DMS 273 (cell line): ENCODE measurements around the gene VWA5B2.
A peak's percentile ranks its signal among the peaks of the same experiment; 100 is the strongest.

Experiments used
- DNase-seq: peaks from one replicate; lab custom pipeline; 2025; ENCODE audit not compliant: unreplicated experiment; lab: John Stamatoyannopoulos, UW

The VWA5B2 gene

DNA sequence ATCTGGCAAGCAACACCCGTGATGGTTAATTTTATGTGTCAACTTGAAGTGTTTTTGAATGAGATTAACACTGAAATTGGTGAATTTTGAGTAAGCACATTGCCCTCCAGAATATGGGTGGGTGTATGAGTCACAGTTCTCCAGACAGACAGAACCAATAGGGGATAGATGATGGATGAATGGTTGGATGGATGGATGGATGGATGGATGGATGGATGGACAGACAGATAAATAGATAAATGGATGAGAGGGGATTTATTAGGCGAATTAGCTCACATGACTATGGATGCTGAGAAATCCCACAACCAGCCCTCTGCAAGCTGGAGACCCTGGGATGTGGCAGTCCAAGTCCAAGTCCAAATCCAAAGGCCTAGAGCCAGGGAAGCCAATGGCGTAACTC is 5.4 kb upstream of the VWA5B2 start:
- DNase-seq: no peak

DNA sequence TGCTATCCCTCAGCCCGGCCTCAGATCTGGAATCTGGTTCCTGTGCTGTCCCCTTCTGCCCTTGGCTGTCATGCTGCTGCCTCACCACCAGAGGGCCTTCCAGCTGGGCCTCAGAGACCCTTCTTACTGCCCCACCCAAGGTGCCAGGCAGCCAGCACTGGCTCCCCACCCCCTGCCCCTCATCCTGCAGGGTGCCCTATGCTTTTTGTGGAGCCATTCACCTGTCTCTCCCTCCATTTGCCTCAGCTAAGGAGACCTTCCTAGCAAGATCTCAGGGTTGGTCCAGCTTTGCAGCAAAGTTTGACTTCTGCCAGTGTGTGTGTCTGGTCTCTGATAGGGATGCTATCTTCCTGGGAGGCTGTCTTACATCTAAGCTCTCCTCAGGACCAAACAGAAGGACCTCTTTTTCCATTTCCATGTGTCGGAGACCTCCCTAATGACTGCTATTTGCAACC is 1.9 kb upstream of the VWA5B2 start:
- DNase-seq: peak; percentile 78

DNA sequence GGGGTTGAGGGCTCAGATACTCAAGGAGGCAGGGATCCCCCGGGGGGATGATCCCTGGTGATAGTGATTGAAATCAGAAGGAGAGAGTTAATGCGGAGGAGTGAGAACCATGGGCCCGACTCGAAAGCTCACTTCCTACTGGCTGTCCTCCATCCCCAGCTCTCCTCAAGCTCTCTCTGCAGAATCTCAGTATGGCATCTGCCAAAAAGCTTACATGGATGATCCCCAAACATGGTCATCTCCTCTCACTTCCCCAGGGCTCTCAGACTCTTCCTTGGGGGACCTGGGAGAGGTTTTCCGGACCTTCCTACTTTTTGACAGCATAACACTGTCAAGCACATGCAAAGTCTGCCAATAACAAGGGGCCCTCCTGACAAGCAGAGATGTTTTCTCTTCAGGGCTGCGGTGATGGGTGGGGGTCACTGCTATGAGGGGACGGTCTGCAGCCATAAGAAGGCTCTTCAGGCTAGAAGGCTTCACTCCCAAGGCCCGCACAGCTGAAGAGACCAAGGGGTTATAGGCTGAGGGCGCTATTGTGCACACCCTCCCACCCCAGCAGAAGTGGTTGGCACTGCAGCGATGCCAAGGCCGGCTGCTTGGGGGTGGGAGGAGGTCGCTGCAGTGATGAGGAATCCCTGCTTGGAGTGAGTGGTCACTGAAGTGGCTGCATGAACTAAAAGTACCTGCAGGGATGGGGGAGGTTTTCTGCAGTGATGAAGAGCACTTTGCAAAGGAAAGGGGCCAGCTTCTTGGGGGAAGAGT is 828 bp upstream of the VWA5B2 start:
- DNase-seq: no peak

DNA sequence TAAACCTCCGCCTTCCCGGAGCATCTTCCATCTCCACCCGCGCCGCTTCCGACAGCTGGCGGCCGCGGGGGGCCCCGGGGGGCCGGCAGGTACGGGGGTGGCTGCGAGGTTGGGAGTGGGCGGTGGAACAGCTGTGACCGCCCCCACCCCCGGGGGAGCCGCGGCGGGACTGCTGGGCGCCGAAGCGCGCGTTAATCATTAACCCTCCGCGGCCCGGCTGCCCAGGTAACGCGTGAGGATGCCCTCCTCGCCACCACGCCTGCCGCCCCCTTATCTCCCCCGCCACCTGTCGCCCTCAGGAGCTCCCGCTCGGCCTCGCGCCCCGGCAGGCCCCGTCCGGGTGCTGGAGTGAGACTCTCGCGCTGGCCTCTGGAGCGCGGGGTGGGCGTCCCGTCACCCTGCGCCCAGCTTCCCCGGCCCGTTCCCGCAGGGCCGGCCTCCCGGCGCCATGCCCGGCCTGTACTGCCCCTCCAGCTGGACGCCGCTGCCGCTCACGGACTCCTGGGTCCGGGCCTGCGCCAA is 757 bp downstream of the VWA5B2 start:
- DNase-seq: peak; percentile 74

DNA sequence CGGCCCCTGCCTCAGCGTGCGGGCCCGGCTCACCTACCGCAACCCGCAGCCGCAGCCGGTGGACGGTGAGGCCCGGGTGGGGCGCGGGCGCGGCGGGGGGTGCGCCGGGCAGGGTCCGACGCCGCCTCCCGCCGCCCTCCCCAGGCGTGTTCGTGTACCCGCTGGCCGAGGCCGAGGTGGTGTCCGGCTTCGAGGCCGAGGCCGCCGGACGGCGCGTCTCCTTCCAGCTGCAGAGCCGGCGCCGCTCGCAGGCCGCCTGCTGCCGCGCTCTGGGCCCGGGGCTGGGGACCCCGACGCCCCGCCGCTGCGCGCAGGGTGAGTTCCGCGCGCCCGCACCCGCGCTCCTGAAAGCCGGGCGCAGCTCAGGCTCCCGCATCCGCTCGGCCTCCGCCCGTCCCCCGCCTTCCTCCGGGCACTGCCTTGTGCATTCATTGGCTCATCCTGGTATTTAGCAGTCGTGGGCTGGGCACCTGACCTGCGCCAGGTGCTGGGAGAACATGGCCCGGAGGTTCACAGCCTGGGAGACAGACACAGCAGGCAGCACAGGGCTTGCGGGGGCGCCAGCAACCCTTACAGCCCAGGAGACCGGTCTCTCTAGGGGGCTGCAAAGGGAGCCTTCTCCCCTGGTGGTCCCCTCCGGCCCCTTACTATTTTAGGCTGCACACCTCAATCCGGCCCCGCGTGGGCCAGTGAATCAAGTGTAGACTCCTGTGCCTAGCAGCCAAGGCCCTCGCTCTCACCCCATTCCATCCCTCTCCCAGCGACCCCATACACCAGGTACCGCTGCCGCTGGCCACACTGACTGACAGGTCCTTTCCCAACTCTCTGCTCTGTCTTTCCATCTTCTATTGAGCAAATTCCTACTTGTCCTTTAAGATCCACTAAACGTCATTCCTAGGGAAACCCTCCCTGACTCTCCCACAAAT is 1.5 kb downstream of the VWA5B2 start:
- DNase-seq: no peak

DNA sequence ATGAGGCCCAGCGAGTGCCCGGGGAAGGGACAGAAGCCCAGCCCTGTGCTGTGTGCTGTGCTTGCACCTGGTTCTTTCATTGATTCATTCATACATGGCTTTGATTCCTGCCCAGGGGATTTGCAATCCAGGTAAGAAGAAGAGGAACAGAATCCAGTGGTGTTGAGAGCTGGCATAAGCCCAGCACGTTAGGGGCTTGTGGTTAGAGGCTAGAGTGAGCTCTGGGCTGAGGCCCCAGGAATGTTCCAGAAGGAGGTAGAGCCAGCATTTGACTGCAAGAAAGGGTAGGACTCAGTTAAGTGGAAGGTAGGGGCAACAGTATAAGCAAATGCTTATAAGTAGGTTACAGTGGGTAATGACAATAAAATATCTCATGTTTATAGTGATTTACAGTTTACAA is 2.3 kb downstream of the VWA5B2 start:
- no peak for DNase-seq

DNA sequence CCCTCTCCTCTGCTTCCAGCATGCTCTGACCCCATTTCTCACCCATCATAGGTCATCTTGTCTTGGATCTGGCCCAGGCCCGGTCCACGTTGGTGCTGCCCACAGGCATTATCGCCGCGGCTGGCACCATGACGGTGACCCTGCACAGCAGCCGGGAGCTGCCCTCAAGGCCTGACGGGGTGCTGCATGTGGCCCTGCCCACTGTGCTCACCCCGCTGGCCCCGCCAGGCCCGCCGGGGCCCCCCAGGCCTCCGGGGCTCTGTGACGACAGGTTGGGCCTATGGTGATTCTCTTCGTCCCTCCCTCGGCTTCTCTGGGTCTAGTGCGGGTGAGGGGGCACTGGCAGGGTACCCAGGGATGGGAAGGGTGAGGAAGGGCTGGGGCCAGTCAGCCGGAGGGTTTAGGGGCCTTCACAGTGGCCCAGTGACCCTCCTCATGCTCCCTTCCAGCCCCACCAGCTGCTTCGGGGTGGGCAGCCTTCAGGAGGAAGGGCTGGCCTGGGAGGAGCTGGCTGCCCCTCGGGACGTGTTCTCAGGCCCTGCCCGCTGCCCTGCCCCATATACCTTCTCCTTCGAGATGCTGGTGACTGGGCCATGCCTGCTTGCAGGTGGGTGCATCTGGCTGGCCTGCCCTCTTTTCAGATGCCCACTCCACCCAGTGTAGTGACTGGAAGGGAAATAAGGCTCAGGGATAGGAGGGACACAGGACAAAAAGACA is 3.9 kb downstream of the VWA5B2 start:
- no peak for DNase-seq

DNA sequence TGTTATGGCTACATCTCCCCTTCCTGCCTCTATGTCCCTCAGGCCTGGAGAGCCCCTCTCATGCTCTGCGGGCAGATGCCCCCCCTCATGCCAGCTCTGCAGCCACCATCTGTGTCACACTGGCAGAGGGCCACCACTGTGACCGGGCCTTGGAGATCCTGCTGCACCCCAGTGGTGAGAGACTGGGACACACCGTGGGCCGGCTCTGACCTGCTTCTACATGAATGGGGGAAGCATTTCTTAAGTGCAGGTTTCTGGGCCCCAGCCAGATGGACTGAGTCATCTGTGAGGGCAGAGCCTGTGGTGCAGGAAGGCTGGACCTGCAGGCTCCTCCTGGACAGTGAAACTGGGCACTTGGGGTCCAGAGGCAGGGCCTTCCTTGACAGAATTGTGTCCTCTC is 4.8 kb downstream of the VWA5B2 start:
- DNase-seq: peak; percentile 82

DNA sequence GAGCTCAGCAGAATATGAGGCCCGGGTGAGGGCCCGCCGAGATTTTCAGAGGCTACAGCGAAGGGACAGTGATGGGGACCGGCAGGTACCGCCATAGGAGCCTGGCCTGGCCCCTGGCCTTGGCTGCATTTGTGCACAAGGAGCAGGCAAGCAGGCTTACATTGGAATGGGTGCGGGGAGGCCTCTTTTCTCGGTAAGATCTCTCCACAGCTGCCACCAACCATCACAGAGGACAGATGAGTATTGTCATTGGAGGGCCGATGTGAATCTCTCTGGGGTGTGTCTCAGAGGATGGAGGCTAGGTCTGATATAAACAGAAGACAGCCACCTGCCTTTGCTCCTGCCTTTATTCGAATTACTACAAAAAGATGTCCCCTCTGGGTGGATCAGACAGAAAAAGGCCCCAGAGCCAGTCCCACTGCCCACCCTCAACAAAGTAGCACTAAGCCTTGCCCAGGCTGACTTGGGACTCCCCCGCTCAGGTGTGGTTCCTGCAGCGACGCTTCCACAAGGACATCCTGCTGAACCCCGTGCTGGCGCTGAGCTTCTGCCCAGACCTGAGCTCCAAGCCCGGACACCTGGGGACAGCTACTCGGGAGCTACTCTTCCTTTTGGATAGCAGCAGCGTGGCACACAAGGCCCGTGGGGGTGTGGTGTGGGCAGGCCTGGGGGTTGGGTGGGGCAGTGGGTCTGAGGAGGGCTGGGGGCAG is 5.4 kb downstream of the VWA5B2 start:
- DNase-seq: no peak

DNA sequence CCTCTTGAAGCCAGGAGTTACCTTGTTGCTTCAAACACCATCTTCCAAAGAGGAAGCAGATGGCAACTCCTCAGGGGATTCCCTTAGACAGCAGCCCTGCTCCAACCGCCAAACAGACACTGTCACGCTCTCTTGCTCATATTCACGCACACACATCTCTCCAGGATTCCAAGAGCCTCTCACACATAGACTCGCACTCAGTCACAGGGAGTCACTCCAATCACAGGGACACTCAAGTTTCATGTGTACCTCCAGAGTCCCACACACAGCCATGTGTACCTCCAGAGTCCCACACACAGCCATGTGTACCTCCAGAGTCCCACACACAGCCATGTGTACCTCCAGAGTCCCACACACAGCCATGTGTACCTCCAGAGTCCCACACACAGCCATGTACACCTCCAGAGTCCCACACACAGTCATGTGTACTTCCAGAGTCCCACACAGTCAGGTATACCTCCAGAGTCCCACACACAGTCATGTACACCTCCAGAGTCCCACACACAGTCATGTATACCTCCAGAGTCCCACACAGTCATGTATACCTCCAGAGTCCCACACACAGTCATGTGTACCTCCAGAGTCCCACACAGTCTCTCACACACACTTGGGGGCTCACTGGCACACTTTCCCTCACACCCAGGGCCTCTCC is 6.1 kb downstream of the VWA5B2 start:
- peak; percentile 89 for DNase-seq

DNA sequence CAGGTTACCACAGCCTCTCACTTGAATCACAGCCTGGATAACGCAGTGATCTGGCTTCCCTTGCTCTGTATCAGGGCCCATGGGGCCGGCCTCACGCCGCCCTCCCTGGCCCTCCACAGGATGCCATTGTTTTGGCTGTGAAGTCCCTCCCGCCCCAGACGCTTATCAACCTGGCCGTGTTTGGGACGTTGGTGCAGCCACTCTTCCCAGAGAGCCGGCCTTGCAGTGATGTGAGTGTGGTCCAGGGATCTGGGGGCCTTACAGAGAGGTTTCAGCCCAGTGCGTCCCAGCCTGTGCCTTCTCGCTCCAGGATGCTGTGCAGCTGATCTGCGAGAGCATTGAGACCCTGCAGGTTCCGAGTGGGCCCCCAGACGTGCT is 6.6 kb downstream of the VWA5B2 start:
- no peak for DNase-seq

DNA sequence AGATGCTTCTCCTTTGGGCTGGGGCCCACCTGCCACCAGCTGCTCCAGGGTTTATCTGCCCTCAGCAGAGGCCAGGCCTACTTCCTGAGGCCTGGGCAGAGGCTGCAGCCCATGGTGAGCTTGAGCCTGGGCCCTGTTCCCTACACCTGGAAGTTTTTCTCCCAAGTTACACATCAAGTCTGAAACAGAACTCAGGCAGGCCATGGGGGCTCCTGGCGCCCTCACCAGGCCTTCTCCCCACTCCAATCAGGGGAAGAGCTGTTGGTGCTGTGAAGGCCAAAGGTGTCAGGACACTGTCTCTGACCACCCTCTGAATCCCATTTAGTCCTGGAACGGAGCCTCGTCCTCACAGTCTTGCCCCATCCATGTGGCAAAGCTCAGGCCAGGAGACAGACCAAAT is 7.3 kb downstream of the VWA5B2 start:
- DNase-seq: peak; percentile 59

DNA sequence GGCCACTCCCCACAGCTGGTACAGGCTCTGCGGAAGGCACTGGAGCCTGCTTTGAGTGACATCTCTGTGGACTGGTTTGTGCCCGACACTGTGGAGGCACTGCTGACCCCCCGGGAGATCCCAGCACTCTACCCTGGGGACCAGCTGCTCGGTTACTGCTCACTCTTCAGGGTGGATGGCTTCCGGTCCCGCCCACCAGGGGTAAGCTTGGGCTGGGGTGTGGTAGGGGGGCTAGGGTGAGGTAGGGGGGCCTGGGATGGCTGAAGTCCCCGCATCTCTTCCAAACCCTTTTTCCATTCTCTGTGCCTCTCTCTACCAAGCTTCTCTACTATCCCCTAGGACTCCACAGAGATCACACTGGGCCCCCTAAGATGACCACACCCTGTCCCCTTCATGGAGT is 7.8 kb downstream of the VWA5B2 start:
- DNase-seq: no peak

DNA sequence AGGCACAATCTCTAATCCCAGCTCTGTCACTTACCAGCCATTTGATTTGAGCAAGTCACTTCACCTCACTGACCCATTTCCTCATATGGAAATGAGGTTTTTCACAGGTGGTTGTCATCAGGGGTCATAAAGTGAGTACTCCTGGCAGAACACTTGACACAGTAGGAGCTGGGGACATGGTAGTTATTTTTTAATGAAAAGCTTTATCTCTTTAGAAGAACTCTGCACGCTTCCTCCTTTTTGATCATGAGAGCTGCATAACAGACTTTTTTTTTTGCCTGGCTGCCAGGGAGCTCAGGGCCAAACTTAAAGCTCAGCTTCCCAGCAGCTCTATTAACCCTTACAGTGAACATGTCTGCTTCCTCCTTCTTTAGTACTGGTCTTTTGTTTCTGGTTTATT is 8.4 kb downstream of the VWA5B2 start:
- no peak for DNase-seq

DNA sequence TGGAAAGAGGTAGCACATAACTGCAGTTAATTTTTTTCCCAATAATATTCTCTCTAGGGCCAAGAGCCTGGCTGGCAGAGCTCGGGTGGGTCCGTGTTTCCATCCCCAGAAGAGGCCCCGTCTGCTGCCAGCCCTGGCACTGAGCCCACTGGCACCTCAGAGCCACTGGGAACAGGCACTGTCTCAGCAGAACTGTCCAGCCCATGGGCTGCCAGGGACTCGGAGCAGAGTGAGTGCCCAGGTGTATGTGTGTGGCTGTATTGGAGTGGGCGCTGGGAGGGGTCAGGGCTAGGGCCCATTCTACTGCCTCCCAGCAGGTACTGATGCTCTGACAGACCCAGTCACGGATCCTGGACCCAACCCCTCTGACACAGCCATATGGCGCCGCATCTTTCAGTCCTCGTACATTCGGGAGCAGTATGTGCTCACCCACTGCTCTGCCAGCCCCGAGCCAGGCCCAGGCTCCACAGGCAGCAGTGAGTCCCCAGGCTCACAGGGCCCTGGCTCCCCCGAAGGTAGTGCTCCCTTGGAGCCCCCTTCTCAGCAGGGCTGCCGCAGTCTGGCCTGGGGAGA is 8.9 kb downstream of the VWA5B2 start:
- DNase-seq: peak; percentile 63

DNA sequence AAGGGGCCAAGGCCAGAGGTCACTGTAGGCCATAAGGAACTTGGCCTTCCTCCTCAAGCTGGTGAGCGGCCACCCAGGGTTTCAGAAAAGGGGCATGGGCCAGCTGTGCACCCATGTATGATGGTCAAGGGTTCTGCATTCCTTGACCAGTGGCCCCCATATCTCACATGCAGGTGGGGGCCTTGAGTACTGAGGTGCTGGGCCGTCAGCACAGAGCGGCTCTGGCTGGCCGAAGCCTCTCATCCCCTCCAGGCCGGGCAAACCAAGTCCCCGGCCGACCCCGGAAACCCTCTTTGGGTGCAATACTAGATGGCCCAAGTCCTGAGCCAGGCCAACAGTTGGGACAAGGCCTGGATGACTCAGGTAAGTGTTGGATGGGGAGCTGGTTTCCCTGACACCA is 9.8 kb downstream of the VWA5B2 start:
- DNase-seq: no peak

DNA sequence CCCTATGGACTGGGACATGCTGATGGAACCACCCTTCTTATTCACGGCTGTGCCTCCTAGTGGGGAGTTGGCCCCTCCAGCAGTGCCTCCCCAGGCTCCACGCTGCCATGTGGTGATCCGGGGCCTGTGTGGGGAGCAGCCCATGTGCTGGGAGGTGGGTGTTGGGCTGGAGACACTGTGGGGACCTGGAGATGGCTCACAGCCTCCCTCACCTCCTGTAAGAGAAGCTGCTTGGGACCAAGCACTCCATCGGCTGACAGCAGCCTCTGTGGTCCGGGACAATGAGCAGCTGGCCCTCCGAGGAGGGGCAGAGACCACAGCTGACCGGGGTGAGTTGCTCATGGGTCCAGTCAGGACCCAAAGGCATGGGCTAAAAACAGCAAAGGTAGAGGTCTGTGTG is 10.3 kb downstream of the VWA5B2 start:
- DNase-seq: no peak

DNA sequence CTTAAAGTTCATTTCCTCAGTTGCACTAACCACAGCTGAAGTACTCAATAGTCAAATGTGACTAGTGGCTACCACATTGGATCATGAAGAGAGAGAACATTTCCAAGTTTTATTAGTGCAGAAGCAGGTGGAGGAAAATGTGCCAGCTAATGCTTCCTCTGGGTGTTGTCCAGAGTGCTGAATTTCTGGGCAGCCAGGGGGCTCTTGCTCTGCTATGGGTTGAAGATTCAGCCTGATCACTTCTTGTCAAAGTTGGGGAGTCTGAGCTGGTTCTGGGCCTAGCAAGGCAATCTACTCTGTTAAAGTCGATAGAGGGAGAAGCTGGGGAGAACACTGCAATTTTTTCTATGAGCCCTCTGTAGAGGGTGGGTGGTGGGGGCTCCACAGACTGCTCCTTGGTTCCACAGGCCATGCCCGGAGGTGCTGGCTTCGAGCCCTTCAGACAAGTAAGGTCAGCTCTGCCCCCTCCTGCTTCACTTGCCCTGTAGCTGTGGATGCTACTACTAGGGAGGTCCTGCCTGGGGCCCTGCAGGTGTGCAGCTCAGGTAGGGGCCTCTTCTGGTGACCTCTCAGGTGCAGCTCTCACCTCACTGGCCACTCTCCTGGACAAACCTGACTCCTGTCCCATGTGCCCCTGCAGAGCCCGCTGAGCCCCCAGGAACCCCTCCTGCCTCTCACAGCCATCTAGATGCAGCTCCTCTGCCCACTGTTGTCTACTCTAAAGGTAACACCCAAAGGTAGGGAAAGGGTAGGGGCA is 11.2 kb downstream of the VWA5B2 start:
- peak; percentile 71 for DNase-seq

DNA sequence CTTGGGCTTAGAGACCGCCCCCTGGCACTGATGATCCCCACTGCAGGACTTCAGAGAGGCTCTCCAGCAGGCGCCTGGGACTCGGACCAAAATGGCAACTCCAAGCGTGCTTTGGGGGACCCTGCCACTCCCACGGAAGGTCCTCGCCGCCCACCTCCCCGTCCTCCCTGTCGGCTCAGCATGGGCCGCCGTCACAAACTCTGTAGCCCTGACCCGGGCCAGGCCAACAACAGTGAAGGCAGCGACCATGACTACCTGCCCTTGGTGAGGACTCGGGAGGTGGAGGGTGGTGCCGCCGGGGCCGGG is 11.7 kb downstream of the VWA5B2 start:
- DNase-seq: no peak
